Osteocyte (in vitro differentiated cells): ENCODE results near the gene AIM2. TPM values are rescaled to one million over a fixed set of nuclear protein-coding genes. Genes with fewer than 3 reads are reported as not detected.
A peak's percentile ranks its signal among the peaks of the same experiment; 100 is the strongest.

Source experiments
- DNase-seq: peaks from one replicate; pipeline ENCODE4 v3.0.0; 2021; ENCODE audit warnings: mixed read lengths; ENCODE audit not compliant: unreplicated experiment; ENCODE audit errors: extremely low spot score
- H3K27ac Mint-ChIP-seq: one replicate; pipeline ENCODE4 v1.8.0; 2021; ENCODE audit warnings: mild to moderate bottlenecking, mixed read lengths; ENCODE audit not compliant: unreplicated experiment
- H3K27me3 Mint-ChIP-seq: one replicate; pipeline ENCODE4 v1.8.0; 2021; ENCODE audit warnings: mixed read lengths; ENCODE audit not compliant: unreplicated experiment
- H3K36me3 Mint-ChIP-seq: one replicate; pipeline ENCODE4 v1.8.0; 2021; ENCODE audit warnings: mixed read lengths; ENCODE audit not compliant: unreplicated experiment
- H3K4me1 Mint-ChIP-seq: one replicate; pipeline ENCODE4 v1.8.0; 2021; ENCODE audit warnings: mixed read lengths; ENCODE audit not compliant: unreplicated experiment
- H3K4me3 Mint-ChIP-seq: one replicate; pipeline ENCODE4 v1.8.0; 2021; ENCODE audit warnings: mild to moderate bottlenecking, moderate library complexity, mixed read lengths; ENCODE audit not compliant: unreplicated experiment
- H3K9me3 Mint-ChIP-seq: one replicate; pipeline ENCODE4 v1.8.0; 2021; ENCODE audit warnings: mixed read lengths; ENCODE audit not compliant: unreplicated experiment
- total RNA-seq: library from RNA; stranded (reverse); gene quantifications from 2 replicates; pipeline ENCODE4 v1.2.1, GENCODE V29; 2021
- TF ChIP-seq, protein P1 (sequence below): fragments of 200-600 bp; sonication (generic); IDR thresholded peaks from 2 replicates; pipeline ENCODE4 v1.5.0; 2021; ENCODE audit warnings: antibody characterized with exemption, mild to moderate bottlenecking, moderate library complexity

Gene AIM2
- total RNA-seq, 1 donor from 2014 or later: not detected

DNA sequence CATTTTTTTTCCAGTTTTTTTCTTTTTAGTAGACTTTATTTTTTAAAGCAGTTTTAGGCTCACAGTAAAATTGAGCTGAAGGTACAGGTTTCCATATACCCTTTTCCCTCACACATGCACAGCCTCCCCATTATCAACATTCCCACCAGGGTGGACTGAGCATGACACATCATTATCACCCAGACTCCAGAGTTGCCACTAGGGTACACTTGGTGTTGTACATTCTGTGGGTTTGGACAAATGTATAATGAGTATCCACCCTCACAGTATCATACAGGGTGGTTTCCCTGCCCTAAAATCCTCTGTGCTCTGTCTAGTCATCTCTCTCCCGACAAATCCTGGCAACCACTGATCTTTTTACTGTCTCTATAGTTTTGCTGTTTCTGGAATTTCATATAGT is 3.0 kb upstream of the AIM2 start:
- H3K9me3 Mint-ChIP-seq: no peaks in the 10 kb centered on the region
- H3K27me3 Mint-ChIP-seq: peaks cover 47% of the 10 kb centered on the region

DNA sequence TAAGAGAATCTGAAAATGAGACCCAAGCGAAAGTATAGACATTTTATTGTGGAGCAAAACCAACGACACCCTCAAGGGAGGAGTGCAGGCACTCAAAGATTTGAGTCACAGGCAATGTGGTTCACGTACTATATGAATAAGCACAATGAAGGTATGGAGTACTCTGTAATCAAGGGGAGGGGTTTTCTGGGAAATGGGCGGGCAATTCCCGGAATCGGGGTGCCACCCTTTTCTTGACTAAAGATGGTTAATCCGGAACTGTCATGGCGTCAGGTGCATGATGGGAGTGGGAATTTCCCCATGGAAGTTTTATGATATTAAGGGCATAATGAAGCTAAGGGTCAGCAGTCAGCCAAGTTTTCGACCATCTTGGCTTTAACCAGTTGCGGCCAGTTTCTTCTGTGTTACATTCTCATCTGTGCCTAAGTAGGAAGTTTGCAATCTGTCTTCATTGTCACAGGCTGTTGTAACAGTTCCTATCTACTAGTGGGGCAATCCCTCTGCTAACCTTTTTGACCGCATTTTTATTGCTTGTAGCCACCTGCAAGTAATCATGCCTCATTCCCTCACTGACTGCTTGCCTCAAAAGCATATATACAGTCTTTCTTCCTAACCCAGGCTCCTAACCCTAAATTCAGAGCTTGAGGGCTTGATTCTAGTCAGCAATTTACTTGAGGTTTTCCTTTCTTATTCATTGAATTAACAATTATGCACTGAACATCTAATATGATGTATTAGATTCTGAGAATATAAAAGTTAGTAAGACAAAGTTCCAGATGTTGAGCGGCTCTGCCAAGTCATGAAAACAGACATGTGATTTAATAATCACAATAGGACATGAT is 775 bp upstream of the AIM2 start:
- H3K36me3 Mint-ChIP-seq: no peaks in the 10 kb centered on the region
- peaks cover 46% of the 10 kb centered on the region for H3K27me3 Mint-ChIP-seq
- no peak for DNase-seq
- TF ChIP-seq, protein P1, sequence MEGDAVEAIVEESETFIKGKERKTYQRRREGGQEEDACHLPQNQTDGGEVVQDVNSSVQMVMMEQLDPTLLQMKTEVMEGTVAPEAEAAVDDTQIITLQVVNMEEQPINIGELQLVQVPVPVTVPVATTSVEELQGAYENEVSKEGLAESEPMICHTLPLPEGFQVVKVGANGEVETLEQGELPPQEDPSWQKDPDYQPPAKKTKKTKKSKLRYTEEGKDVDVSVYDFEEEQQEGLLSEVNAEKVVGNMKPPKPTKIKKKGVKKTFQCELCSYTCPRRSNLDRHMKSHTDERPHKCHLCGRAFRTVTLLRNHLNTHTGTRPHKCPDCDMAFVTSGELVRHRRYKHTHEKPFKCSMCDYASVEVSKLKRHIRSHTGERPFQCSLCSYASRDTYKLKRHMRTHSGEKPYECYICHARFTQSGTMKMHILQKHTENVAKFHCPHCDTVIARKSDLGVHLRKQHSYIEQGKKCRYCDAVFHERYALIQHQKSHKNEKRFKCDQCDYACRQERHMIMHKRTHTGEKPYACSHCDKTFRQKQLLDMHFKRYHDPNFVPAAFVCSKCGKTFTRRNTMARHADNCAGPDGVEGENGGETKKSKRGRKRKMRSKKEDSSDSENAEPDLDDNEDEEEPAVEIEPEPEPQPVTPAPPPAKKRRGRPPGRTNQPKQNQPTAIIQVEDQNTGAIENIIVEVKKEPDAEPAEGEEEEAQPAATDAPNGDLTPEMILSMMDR: no peak
- no peak overlapping the region for H3K4me3 Mint-ChIP-seq
- H3K27ac Mint-ChIP-seq: no peak overlapping the region
- no peaks in the 10 kb centered on the region for H3K9me3 Mint-ChIP-seq
- H3K4me1 Mint-ChIP-seq: no peaks in the 10 kb centered on the region

More for the DNA sequence above, 3.0 kb upstream of the AIM2 start:
- H3K4me3 Mint-ChIP-seq: no peak overlapping the region
- H3K27ac Mint-ChIP-seq: no peak overlapping the region
- TF ChIP-seq, protein P1: no peak
- H3K4me1 Mint-ChIP-seq: no peaks in the 10 kb centered on the region
- H3K36me3 Mint-ChIP-seq: no peaks in the 10 kb centered on the region
- DNase-seq: no peak

DNA sequence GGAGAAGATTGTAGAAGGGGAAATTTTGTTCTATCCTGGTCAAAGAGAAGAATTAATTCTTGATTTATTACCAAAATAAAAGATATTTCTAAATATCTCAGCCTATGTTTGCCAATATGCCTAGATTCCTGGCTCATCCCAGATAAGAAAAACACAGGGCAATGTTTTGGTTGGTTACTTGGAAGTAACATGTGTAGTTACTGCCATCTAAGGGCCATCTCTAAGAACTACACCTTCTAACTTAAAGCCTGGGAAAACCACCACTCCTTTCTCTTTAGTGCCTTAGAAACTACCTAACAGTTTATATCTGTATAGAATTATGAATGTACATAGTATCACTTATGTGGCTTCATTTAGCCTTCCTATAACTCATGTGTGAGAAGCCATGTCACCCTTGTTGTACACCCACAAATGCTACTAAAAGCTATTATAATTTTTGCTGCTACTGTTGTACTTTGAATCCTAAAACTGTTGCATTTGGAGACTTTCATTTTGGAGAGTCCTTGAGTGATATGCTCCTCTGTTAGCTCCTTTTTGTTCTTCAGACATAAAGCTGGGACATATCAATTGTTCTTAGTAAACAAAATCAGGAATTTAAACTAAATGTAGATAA is 4.5 kb downstream of the AIM2 start:
- no peaks in the 10 kb centered on the region for H3K36me3 Mint-ChIP-seq
- DNase-seq: no peak
- H3K27ac Mint-ChIP-seq: no peak overlapping the region
- no peaks in the 10 kb centered on the region for H3K9me3 Mint-ChIP-seq
- H3K4me3 Mint-ChIP-seq: no peak overlapping the region
- no peaks in the 10 kb centered on the region for H3K4me1 Mint-ChIP-seq
- peaks cover 11% of the 10 kb centered on the region for H3K27me3 Mint-ChIP-seq
- TF ChIP-seq, protein P1: peak; percentile 74

DNA sequence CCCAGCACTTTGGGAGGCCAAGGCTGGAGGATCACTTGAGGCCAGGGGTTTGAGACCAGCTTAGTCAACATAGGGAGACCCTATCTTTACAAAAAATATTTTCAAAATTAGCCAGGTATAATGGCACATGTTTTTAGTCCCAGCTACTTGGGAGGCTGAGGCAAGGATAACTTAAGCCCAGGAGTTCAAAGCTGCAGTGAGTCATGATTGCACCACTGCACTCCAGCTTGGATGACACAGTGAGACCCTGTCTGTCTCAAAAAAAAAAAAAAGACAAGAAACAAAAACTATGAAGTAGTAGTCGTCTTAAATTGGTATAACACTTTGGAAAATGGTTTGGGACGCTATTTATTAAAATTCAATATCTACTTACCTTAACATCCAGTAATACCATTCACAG is 7.7 kb downstream of the AIM2 start:
- Mint-ChIP-seq H3K4me1 (no peaks in the 10 kb centered on the region), H3K36me3 (no peaks in the 10 kb centered on the region), H3K27me3 (peaks cover 16% of the 10 kb centered on the region), H3K9me3 (no peaks in the 10 kb centered on the region), H3K4me3 (no peak overlapping the region), H3K27ac (no peak overlapping the region)
- TF ChIP-seq, protein P1: no peak
- no peak for DNase-seq
